Measurements from ENCODE around the gene IFNL4. TPM values are rescaled to one million over a fixed set of nuclear protein-coding genes. Genes with fewer than 3 reads are reported as not detected.

IFNL4 gene
- total and polyA plus RNA-seq, 2 donors (not counting 3 experiments of a cell fraction or from before 2014, with no cell fraction given): not detected

- Histone ChIP-seq H3K4me3 (replicated peaks in 1 of 3; ENCODE audit: insufficient read depth in 1 of 3, low read depth in 1 of 3, low read length in 3 of 3) (no peak overlapping the region), H4K20me1 (replicated peaks; ENCODE audit: control insufficient read depth, extremely low read depth, insufficient read depth, low read length) (no peaks in the 10 kb centered on the region), H3K27ac (ENCODE audit: insufficient read depth, low read depth, low read length) (no peak overlapping the region), H3K27me3 (ENCODE audit: control insufficient read depth in 2 of 2, insufficient read depth in 2 of 2, low read length in 2 of 2) (peaks cover 20 to 24% of the 10 kb centered on the region in 2 experiments), H3K9me1 (replicated peaks; ENCODE audit: control insufficient read depth, extremely low read depth, insufficient read depth, low read length) (no peaks in the 10 kb centered on the region), H3K9ac (replicated peaks; ENCODE audit: extremely low read depth, insufficient read depth, low read length) (no peak overlapping the region), H3K79me2 (ENCODE audit: control insufficient read depth, insufficient read depth, low read length) (no peaks in the 10 kb centered on the region), H2AFZ (ENCODE audit: low read depth, low read length) (no peak overlapping the region), H3K36me3 (ENCODE audit: control insufficient read depth in 2 of 2, extremely low read depth in 1 of 2, insufficient read depth in 2 of 2, low read length in 2 of 2) (no peaks in the 10 kb centered on the region), H3K4me1 (ENCODE audit: control insufficient read depth, extremely low read depth, insufficient read depth, low read length) (no peaks in the 10 kb centered on the region), H3K9me3 (replicated peaks; ENCODE audit: control insufficient read depth, insufficient read depth, low read length) (no peaks in the 10 kb centered on the region), H3K4me2 (ENCODE audit: insufficient read depth, low read length) (no peak overlapping the region)
- dilution Hi-C loops (cut with MboI; ENCODE audit: extremely low pct_ligation_motif_present, low sequenced_read_pairs) (no loop called here), intact Hi-C loops (cut with micrococcal nuclease) (no loop called here)
- POLR2A ChIA-PET: no interaction called here
- DNase-seq (ENCODE audit: low read depth, low spot score): no peak
- CTCF ChIA-PET: interaction anchor here (0.6 to 1.0 kb wide), 2 partner anchors 9 to 16 kb away, joined by 3 read pairs; no protein-coding TSS in a partner anchor
- FAIRE-seq: no peak
- BruUV-seq (replicated peaks): no TSS peak
- TF ChIP-seq POLR2A (IDR thresholded peaks at IDR 0.05; ENCODE audit: low read depth, low read length) (no peak), JUN (IDR thresholded peaks at IDR 0.05; ENCODE audit: borderline replicate concordance, insufficient read depth, insufficient read length, low read depth) (no peak), FOS (IDR thresholded peaks at IDR 0.05; ENCODE audit: borderline replicate concordance, insufficient read depth, low read length) (no peak), POLR2AphosphoS5 (IDR thresholded peaks at IDR 0.05; ENCODE audit: insufficient read depth, low read depth, low read length) (no peak), GATA2 (IDR thresholded peaks at IDR 0.05; ENCODE audit: insufficient read depth, insufficient read length, low read depth, low read length) (no peak), CTCF (IDR thresholded peaks at IDR 0.05; ENCODE audit: extremely low read depth in 1 of 2, insufficient read depth in 1 of 2, low read depth in 1 of 2, low read length in 2 of 2) (no peak), MAX (IDR thresholded peaks at IDR 0.05; ENCODE audit: insufficient read depth, insufficient read length) (no peak), EZH2 (IDR thresholded peaks at IDR 0.05; ENCODE audit: borderline replicate concordance, low read depth, low read length, severe bottlenecking) (no peak), MYC (IDR thresholded peaks at IDR 0.05; ENCODE audit: low read depth, low read length) (no peak)
Observed at GRCh38 chr19:39202998-39203355, 45.7 kb downstream of the IFNL4 start.

Data from endothelial cell of umbilical vein (primary cell).